Placental pericyte (primary cell): ENCODE results near the gene SPDYE1. TPM values are rescaled to one million over a fixed set of nuclear protein-coding genes. Genes with fewer than 3 reads are reported as not detected.

Experiments used
- total RNA-seq: library from RNA; depleted of rRNA; stranded (reverse); fragments of >200 nt; gene quantifications from 2 replicates; pipeline ENCODE4 v1.2.3, GENCODE V29; 2012

SPDYE1 gene
- total RNA-seq = not detected in 2 replicates

GRCh38 chr7:43997532-43997931, at the start of gene SPDYE1:
Gene SPDYE1, plus strand, starts transcription at chr7:43997897. Its CDS starts 2,053 bp downstream, at chr7:43999950.

GRCh38 chr7:44044315-44045225, 46.9 kb downstream of the SPDYE1 start, which contains the start of gene DBNL:
Gene DBNL, plus strand, starts transcription at chr7:44044702. Its CDS starts 36 bp downstream, at chr7:44044738.

Other genes with a start within 250 kb of the SPDYE1 start
- 23.2 and 36.1 TPM in 2 replicates for gene BLVRA, start 239.2 kb upstream of the SPDYE1 start, total RNA-seq
- 103 and 170 TPM in 2 replicates for gene MRPS24, start 128.4 kb upstream of the SPDYE1 start, total RNA-seq
- gene URGCP, start 91.3 kb upstream of the SPDYE1 start, total RNA-seq = 23.2 and 32.2 TPM in 2 replicates
- gene UBE2D4, start 71.5 kb upstream of the SPDYE1 start, total RNA-seq = 10.3 and 11.8 TPM in 2 replicates
- 130 and 189 TPM in 2 replicates for gene DBNL, start 46.8 kb downstream of the SPDYE1 start, total RNA-seq
- gene PGAM2, start 67.7 kb downstream of the SPDYE1 start, total RNA-seq = 0.44 TPM in 1 of 2 replicates, not detected in the other
- gene POLM, start 84.6 kb downstream of the SPDYE1 start, total RNA-seq = 10.7 and 19.9 TPM in 2 replicates
- gene AEBP1, start 106.4 kb downstream of the SPDYE1 start, total RNA-seq = 41.8 and 95.6 TPM in 2 replicates
- 77.3 and 144 TPM in 2 replicates for gene POLD2, start 125.7 kb downstream of the SPDYE1 start, total RNA-seq
- gene MYL7, start 143.4 kb downstream of the SPDYE1 start, total RNA-seq = 0.44 TPM in 1 of 2 replicates, not detected in the other
- 0.22 TPM in 1 of 2 replicates, not detected in the other for gene GCK, start 191.5 kb downstream of the SPDYE1 start, total RNA-seq
- gene YKT6, start 203.1 kb downstream of the SPDYE1 start, total RNA-seq = 116 and 161 TPM in 2 replicates